ENCODE measurements around the gene GPBP1. TPM values are rescaled to one million over a fixed set of nuclear protein-coding genes. Genes with fewer than 3 reads are reported as not detected.

GPBP1 gene
- total and polyA plus RNA-seq, 2 donors (not counting 3 experiments of a cell fraction or from before 2014, with no cell fraction given) = 11.7 to 57.4 TPM

GRCh38 chr5:57202811-57203210, 29.0 kb downstream of the GPBP1 start:
- no peaks in the 10 kb centered on the region for H3K27me3 ChIP-seq (ENCODE audit: control insufficient read depth in 2 of 2, insufficient read depth in 2 of 2, low read length in 2 of 2)
- ChIA-PET CTCF (interaction anchor here (0.6 to 1.5 kb wide), 3 partner anchors 13 to 73 kb away, joined by 3 to 6 read pairs (median 5); no protein-coding TSS in a partner anchor), POLR2A (interaction anchor here (0.5 kb wide), 1 partner anchor 26 kb away, joined by 3 read pairs; no protein-coding TSS in a partner anchor)
- no TSS peak for BruUV-seq (replicated peaks)
- peaks cover 97% of the 10 kb centered on the region for H3K79me2 ChIP-seq (ENCODE audit: control insufficient read depth, insufficient read depth, low read length)
- H3K36me3 ChIP-seq (ENCODE audit: control insufficient read depth in 2 of 2, extremely low read depth in 1 of 2, insufficient read depth in 2 of 2, low read length in 2 of 2) = no peaks in the 10 kb centered on the region
- no peaks in the 10 kb centered on the region for H3K9me3 ChIP-seq (replicated peaks; ENCODE audit: control insufficient read depth, insufficient read depth, low read length)
- H2AFZ ChIP-seq (ENCODE audit: low read depth, low read length) = no peak overlapping the region
- peaks cover 8% of the 10 kb centered on the region for H3K4me1 ChIP-seq (ENCODE audit: control insufficient read depth, extremely low read depth, insufficient read depth, low read length)
- intact Hi-C loops (cut with micrococcal nuclease) = no loop called here
- H3K9ac ChIP-seq (replicated peaks; ENCODE audit: extremely low read depth, insufficient read depth, low read length) = no peak overlapping the region
- no peaks in the 10 kb centered on the region for H3K9me1 ChIP-seq (replicated peaks; ENCODE audit: control insufficient read depth, extremely low read depth, insufficient read depth, low read length)
- TF ChIP-seq MYC (IDR thresholded peaks at IDR 0.05; ENCODE audit: low read depth, low read length) (no peak), POLR2AphosphoS5 (IDR thresholded peaks at IDR 0.05; ENCODE audit: insufficient read depth, low read depth, low read length) (no peak)
- no peak overlapping the region for H3K27ac ChIP-seq (ENCODE audit: insufficient read depth, low read depth, low read length)
- no peak overlapping the region for H3K4me2 ChIP-seq (ENCODE audit: insufficient read depth, low read length)
- H3K4me3 ChIP-seq (replicated peaks in 1 of 3; ENCODE audit: insufficient read depth in 1 of 3, low read depth in 1 of 3, low read length in 3 of 3) = no peak overlapping the region
- DNase-seq (ENCODE audit: low read depth, low spot score) (no peak), FAIRE-seq (no peak)
- dilution Hi-C loops (cut with MboI; ENCODE audit: extremely low pct_ligation_motif_present, low sequenced_read_pairs) = no loop called here
- H4K20me1 ChIP-seq (replicated peaks; ENCODE audit: control insufficient read depth, extremely low read depth, insufficient read depth, low read length) = peaks cover 16% of the 10 kb centered on the region

- dilution Hi-C loops (cut with MboI; ENCODE audit: extremely low pct_ligation_motif_present, low sequenced_read_pairs) = no loop called here
- CTCF ChIA-PET = no interaction called here
Observed at GRCh38 chr5:57207007-57207653, 33.3 kb downstream of the GPBP1 start.

More at GRCh38 chr5:57207007-57207653, 33.3 kb downstream of the GPBP1 start:
- H4K20me1 ChIP-seq (replicated peaks; ENCODE audit: control insufficient read depth, extremely low read depth, insufficient read depth, low read length) = peaks cover 18% of the 10 kb centered on the region
- H3K4me1 ChIP-seq (ENCODE audit: control insufficient read depth, extremely low read depth, insufficient read depth, low read length) = no peaks in the 10 kb centered on the region
- intact Hi-C loops (cut with micrococcal nuclease) = no loop called here
- DNase-seq (ENCODE audit: low read depth, low spot score) (no peak), FAIRE-seq (no peak)
- H3K79me2 ChIP-seq (ENCODE audit: control insufficient read depth, insufficient read depth, low read length) = peaks cover 96% of the 10 kb centered on the region
- H3K36me3 ChIP-seq (ENCODE audit: control insufficient read depth in 2 of 2, extremely low read depth in 1 of 2, insufficient read depth in 2 of 2, low read length in 2 of 2) = no peaks in the 10 kb centered on the region
- H3K27ac ChIP-seq (ENCODE audit: insufficient read depth, low read depth, low read length) = no peak overlapping the region
- POLR2A ChIA-PET = no interaction called here
- no peak overlapping the region for H3K4me3 ChIP-seq (replicated peaks in 1 of 3; ENCODE audit: insufficient read depth in 1 of 3, low read depth in 1 of 3, low read length in 3 of 3)
- TF ChIP-seq GATA2 (IDR thresholded peaks at IDR 0.05; ENCODE audit: insufficient read depth, insufficient read length, low read depth, low read length) (no peak), POLR2A (IDR thresholded peaks at IDR 0.05; ENCODE audit: low read depth, low read length) (no peak), FOS (IDR thresholded peaks at IDR 0.05; ENCODE audit: borderline replicate concordance, insufficient read depth, low read length) (no peak), CTCF (IDR thresholded peaks at IDR 0.05; ENCODE audit: extremely low read depth in 1 of 2, insufficient read depth in 1 of 2, low read depth in 1 of 2, low read length in 2 of 2) (no peak), POLR2AphosphoS5 (IDR thresholded peaks at IDR 0.05; ENCODE audit: insufficient read depth, low read depth, low read length) (no peak), EZH2 (IDR thresholded peaks at IDR 0.05; ENCODE audit: borderline replicate concordance, low read depth, low read length, severe bottlenecking) (no peak), JUN (IDR thresholded peaks at IDR 0.05; ENCODE audit: borderline replicate concordance, insufficient read depth, insufficient read length, low read depth) (no peak)
- H3K4me2 ChIP-seq (ENCODE audit: insufficient read depth, low read length) = no peak overlapping the region
- no peaks in the 10 kb centered on the region for H3K9me1 ChIP-seq (replicated peaks; ENCODE audit: control insufficient read depth, extremely low read depth, insufficient read depth, low read length)
- no TSS peak for BruUV-seq (replicated peaks)
- no peaks in the 10 kb centered on the region for H3K9me3 ChIP-seq (replicated peaks; ENCODE audit: control insufficient read depth, insufficient read depth, low read length)
- no peak overlapping the region for H2AFZ ChIP-seq (ENCODE audit: low read depth, low read length)
- no peaks in the 10 kb centered on the region for H3K27me3 ChIP-seq (ENCODE audit: control insufficient read depth in 2 of 2, insufficient read depth in 2 of 2, low read length in 2 of 2)
- H3K9ac ChIP-seq (replicated peaks; ENCODE audit: extremely low read depth, insufficient read depth, low read length) = no peak overlapping the region
